Tibial nerve (tissue), 3 donors: ENCODE measurements around the gene AFF3.

Experiments
- EP300 ChIP-seq, 2 donors: sonication (generic); formaldehyde crosslinking; IDR thresholded peaks; one replicate each; pipeline ENCODE4 v1.6.1; 2017; ENCODE audit warnings: antibody characterized with exemption in 2 of 2, mild to moderate bottlenecking in 1 of 2
- POLR2A ChIP-seq, 2 donors: fragments of 450-650 bp; IDR thresholded peaks; one replicate each; pipeline ENCODE4 v1.6.1; 2017; ENCODE audit warnings: antibody characterized with exemption in 2 of 2, mild to moderate bottlenecking in 2 of 2, moderate library complexity in 2 of 2

DNA sequence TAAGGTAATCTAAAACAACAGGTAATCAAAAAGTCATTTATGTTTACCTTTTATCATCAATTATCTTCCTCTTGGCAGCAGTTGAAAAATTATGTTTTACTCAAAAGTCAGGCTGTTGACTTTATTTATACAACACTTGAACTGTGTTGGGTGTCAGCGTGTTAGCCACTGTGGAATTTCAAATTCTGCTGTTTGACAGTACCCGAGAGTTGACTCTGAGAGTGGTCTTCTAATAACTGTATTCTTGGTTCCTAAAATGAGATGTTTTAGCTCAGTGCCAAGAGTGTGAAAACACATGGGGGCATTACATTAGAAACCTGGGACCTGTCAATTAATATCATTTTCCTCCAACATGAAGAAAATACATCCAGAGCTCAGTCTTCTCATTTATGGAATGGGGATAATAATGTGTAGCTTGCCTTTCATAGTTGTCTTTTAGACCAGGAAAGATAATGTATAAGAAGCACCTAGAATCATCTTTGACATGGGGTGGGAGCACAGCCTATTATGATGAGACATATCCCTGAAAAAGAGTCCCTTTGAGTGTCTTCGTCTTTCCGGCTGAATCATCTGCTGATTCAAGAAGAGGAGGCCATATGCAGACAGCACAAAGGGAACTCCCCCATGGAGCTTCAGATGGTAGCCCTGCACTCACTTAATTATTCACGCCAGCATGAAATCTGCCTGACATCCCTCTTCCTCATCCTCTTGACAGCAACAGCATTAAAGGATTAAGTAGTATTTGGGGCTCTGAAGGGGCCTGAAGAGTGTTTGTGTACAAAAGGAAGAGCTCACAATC, 89.1 kb downstream of the AFF3 start:
- TF ChIP-seq EP300 (IDR thresholded peaks at IDR 0.05) (no peak), POLR2A (IDR thresholded peaks at IDR 0.05) (no peak)
